ENCODE results near the gene HTR7.
A peak's percentile ranks its signal among the peaks of the same experiment; 100 is the strongest.

Gene HTR7

DNA sequence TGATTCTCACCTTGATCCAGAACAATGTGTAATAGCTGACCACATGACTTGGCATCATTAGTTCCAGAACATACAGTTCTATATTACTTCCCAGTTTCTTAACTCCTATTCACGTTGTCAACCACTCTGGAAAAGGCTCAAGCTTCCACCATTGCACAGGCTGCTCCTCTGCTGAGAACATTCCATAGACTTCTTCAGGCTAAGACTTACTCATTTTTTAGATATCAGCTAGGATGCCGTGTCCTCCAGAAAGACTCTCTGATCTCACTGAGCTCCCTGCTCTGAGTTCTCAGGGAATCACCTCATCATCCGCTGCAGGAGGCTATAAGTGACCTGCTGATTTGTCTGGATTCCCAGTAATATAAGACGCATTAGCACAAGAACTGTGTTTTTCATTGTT is 73.1 kb downstream of the HTR7 start:
- H4K20me1 ChIP-seq (ENCODE audit: insufficient read depth, low read length), result no peaks in the 10 kb centered on the region
- no peak overlapping the region for H2AFZ ChIP-seq (ENCODE audit: low read length)
- no peaks in the 10 kb centered on the region for H3K9me3 ChIP-seq (ENCODE audit: low read length)
- no peaks in the 10 kb centered on the region for H3K27me3 ChIP-seq (ENCODE audit: insufficient read depth, low read length)
- H3F3A ChIP-seq (ENCODE audit: insufficient read depth, low read length), result no peaks in the 10 kb centered on the region
- H3K9me2 ChIP-seq (ENCODE audit: low read depth, low read length), result no peaks in the 10 kb centered on the region
- H3K27ac ChIP-seq (ENCODE audit: low read depth, low read length, poor library complexity, severe bottlenecking), result no peak overlapping the region
- H3K4me3 ChIP-seq (ENCODE audit: low read depth, low read length, poor library complexity, severe bottlenecking), result no peak overlapping the region
- TF ChIP-seq EZH2 (IDR thresholded peaks at IDR 0.05; ENCODE audit: borderline replicate concordance, low read length), result no peak
- TF ChIP-seq, protein P1, sequence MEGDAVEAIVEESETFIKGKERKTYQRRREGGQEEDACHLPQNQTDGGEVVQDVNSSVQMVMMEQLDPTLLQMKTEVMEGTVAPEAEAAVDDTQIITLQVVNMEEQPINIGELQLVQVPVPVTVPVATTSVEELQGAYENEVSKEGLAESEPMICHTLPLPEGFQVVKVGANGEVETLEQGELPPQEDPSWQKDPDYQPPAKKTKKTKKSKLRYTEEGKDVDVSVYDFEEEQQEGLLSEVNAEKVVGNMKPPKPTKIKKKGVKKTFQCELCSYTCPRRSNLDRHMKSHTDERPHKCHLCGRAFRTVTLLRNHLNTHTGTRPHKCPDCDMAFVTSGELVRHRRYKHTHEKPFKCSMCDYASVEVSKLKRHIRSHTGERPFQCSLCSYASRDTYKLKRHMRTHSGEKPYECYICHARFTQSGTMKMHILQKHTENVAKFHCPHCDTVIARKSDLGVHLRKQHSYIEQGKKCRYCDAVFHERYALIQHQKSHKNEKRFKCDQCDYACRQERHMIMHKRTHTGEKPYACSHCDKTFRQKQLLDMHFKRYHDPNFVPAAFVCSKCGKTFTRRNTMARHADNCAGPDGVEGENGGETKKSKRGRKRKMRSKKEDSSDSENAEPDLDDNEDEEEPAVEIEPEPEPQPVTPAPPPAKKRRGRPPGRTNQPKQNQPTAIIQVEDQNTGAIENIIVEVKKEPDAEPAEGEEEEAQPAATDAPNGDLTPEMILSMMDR (IDR thresholded peaks at IDR 0.05; ENCODE audit: low read length), result no peak
- H3K79me2 ChIP-seq (ENCODE audit: insufficient read depth, low read length), result no peaks in the 10 kb centered on the region
- H3K36me3 ChIP-seq (ENCODE audit: insufficient read depth, low read length), result no peaks in the 10 kb centered on the region
- no peak overlapping the region for H3K4me2 ChIP-seq (ENCODE audit: low read length)
- H3K4me1 ChIP-seq (ENCODE audit: insufficient read depth, low read length, severe bottlenecking), result no peaks in the 10 kb centered on the region
- H3K9ac ChIP-seq (ENCODE audit: low read length), result no peak overlapping the region

DNA sequence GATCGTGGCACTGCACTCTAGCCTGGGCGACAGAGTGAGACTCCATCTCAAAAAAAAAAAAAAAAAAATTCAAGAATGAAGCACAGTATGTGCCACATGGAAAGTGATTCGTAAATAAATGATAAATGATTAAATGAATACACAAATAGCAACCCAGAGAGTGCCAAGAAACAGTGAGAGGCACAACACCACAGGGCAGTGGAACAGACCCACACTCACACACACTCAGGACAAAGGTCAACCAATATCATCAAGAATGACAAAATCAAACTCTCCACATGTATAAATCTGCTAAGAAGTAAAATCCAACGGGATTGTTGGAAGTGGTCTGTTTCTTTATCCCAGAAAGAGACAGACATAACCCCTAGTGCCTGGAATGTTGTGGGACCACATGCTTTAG is 77.4 kb downstream of the HTR7 start:
- H3K79me2 ChIP-seq (ENCODE audit: insufficient read depth, low read length), result no peaks in the 10 kb centered on the region

DNA sequence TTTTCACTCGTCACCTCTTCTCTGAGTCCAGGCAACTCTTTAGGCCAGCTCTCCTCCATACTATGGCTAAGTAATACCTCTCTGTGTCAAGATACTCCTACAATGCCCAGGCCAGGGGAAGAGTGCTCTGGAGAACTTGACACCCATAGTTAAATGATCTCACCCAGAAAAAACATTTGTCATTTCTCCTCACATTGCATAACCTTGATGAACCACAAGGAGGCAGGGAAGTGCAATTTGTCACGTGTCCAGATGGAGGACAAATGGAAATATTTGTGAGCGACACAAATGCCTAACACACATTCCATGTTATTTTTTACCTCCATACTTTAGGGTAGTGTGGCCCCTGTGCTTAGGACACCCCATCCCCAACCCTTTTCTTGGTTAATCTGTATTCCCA is 78.3 kb downstream of the HTR7 start:
- Histone ChIP-seq H3K9ac (ENCODE audit: low read length) (no peak overlapping the region), H3K36me3 (ENCODE audit: insufficient read depth, low read length) (no peaks in the 10 kb centered on the region), H3K27me3 (ENCODE audit: insufficient read depth, low read length) (no peaks in the 10 kb centered on the region), H3F3A (ENCODE audit: insufficient read depth, low read length) (no peaks in the 10 kb centered on the region), H3K79me2 (ENCODE audit: insufficient read depth, low read length) (no peaks in the 10 kb centered on the region), H3K27ac (ENCODE audit: low read depth, low read length, poor library complexity, severe bottlenecking) (no peak overlapping the region), H4K20me1 (ENCODE audit: insufficient read depth, low read length) (no peaks in the 10 kb centered on the region), H3K4me1 (ENCODE audit: insufficient read depth, low read length, severe bottlenecking) (no peaks in the 10 kb centered on the region), H3K4me2 (ENCODE audit: low read length) (no peak overlapping the region), H3K4me3 (ENCODE audit: low read depth, low read length, poor library complexity, severe bottlenecking) (no peak overlapping the region), H2AFZ (ENCODE audit: low read length) (no peak overlapping the region), H3K9me3 (ENCODE audit: low read length) (no peaks in the 10 kb centered on the region), H3K9me2 (ENCODE audit: low read depth, low read length) (no peaks in the 10 kb centered on the region)
- no peak for TF ChIP-seq EZH2 (IDR thresholded peaks at IDR 0.05; ENCODE audit: borderline replicate concordance, low read length)
- TF ChIP-seq, protein P1 (IDR thresholded peaks at IDR 0.05; ENCODE audit: low read length), result peak; percentile 23; the same call in 1 of the 2 replicates

More for the DNA sequence above, 77.4 kb downstream of the HTR7 start:
- no peaks in the 10 kb centered on the region for H3K4me1 ChIP-seq (ENCODE audit: insufficient read depth, low read length, severe bottlenecking)
- no peak for TF ChIP-seq EZH2 (IDR thresholded peaks at IDR 0.05; ENCODE audit: borderline replicate concordance, low read length)
- H3K9me3 ChIP-seq (ENCODE audit: low read length), result no peaks in the 10 kb centered on the region
- no peaks in the 10 kb centered on the region for H4K20me1 ChIP-seq (ENCODE audit: insufficient read depth, low read length)
- H3K27ac ChIP-seq (ENCODE audit: low read depth, low read length, poor library complexity, severe bottlenecking), result no peak overlapping the region
- no peak overlapping the region for H3K4me3 ChIP-seq (ENCODE audit: low read depth, low read length, poor library complexity, severe bottlenecking)
- H3K27me3 ChIP-seq (ENCODE audit: insufficient read depth, low read length), result no peaks in the 10 kb centered on the region
- H3K4me2 ChIP-seq (ENCODE audit: low read length), result no peak overlapping the region
- H3K9me2 ChIP-seq (ENCODE audit: low read depth, low read length), result no peaks in the 10 kb centered on the region
- H3K9ac ChIP-seq (ENCODE audit: low read length), result no peak overlapping the region
- H3F3A ChIP-seq (ENCODE audit: insufficient read depth, low read length), result no peaks in the 10 kb centered on the region
- H3K36me3 ChIP-seq (ENCODE audit: insufficient read depth, low read length), result no peaks in the 10 kb centered on the region
- H2AFZ ChIP-seq (ENCODE audit: low read length), result no peak overlapping the region

DNA sequence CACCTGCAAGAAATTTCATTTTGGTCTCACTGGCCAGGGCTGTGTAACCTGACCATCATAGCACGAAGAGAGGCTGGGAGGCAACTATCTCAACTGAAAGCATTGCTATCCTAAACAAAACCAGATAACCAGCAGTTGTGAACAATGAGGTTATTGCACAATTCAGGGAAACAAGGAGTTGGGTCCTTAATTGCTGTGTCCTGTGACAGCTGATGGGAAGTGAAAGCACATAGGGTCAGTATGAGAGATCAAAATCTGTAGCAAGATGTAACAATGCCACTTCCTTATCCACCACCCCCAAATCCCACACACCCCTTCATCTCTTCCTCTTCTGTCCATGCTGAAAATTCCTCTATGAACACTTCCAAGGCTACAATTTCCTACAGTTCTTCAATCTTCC is 80.2 kb downstream of the HTR7 start:
- H3K4me2 ChIP-seq (ENCODE audit: low read length), result no peak overlapping the region
- H3K27ac ChIP-seq (ENCODE audit: low read depth, low read length, poor library complexity, severe bottlenecking), result no peak overlapping the region
- TF ChIP-seq, protein P1 (IDR thresholded peaks at IDR 0.05; ENCODE audit: low read length), result no peak
- no peak for TF ChIP-seq EZH2 (IDR thresholded peaks at IDR 0.05; ENCODE audit: borderline replicate concordance, low read length)
- no peak overlapping the region for H2AFZ ChIP-seq (ENCODE audit: low read length)
- H3K9me2 ChIP-seq (ENCODE audit: low read depth, low read length), result no peaks in the 10 kb centered on the region
- no peaks in the 10 kb centered on the region for H3K36me3 ChIP-seq (ENCODE audit: insufficient read depth, low read length)
- H3K27me3 ChIP-seq (ENCODE audit: insufficient read depth, low read length), result no peaks in the 10 kb centered on the region
- H3K9me3 ChIP-seq (ENCODE audit: low read length), result no peaks in the 10 kb centered on the region
- no peaks in the 10 kb centered on the region for H3F3A ChIP-seq (ENCODE audit: insufficient read depth, low read length)
- H4K20me1 ChIP-seq (ENCODE audit: insufficient read depth, low read length), result no peaks in the 10 kb centered on the region
- H3K4me3 ChIP-seq (ENCODE audit: low read depth, low read length, poor library complexity, severe bottlenecking), result no peak overlapping the region
- H3K4me1 ChIP-seq (ENCODE audit: insufficient read depth, low read length, severe bottlenecking), result no peaks in the 10 kb centered on the region
- H3K79me2 ChIP-seq (ENCODE audit: insufficient read depth, low read length), result no peaks in the 10 kb centered on the region
- H3K9ac ChIP-seq (ENCODE audit: low read length), result no peak overlapping the region

Measured in OCI-LY1 (cell line).